ENCODE results near the gene GPR21. TPM values are rescaled to one million over a fixed set of nuclear protein-coding genes. Genes with fewer than 3 reads are reported as not detected.

The GPR21 gene
- total RNA-seq, 1 experiment from 2014 or later = 3.7 TPM

- no peak overlapping the region for H2AFZ ChIP-seq
- ChIA-PET CTCF (interaction anchor here (0.6 kb wide), 1 partner anchor 79 kb away, joined by 4 read pairs; no protein-coding TSS in a partner anchor), POLR2A (ENCODE audit: unreplicated experiment) (no interaction called here)
- no peak overlapping the region for H3K4me3 ChIP-seq
- no peaks in the 10 kb centered on the region for H3K4me1 ChIP-seq (replicated peaks; ENCODE audit: insufficient read depth)
- H3K9me3 ChIP-seq (ENCODE audit: insufficient read depth, low read depth) = no peaks in the 10 kb centered on the region
- H3K27me3 ChIP-seq (ENCODE audit: insufficient read depth, low read depth) = no peaks in the 10 kb centered on the region
- H4K20me1 ChIP-seq (ENCODE audit: insufficient read depth) = peaks cover 9% of the 10 kb centered on the region
- H3K4me2 ChIP-seq = no peak overlapping the region
- H3F3A ChIP-seq (ENCODE audit: insufficient read depth, low read depth) = peaks cover 4% of the 10 kb centered on the region; the same call in 1 of the 2 replicates
- TF ChIP-seq CTCF (conservative IDR thresholded peaks at IDR 0.05) (no peak), EZH2 (IDR thresholded peaks at IDR 0.05; ENCODE audit: low read depth) (no peak)
- no peaks in the 10 kb centered on the region for H3K9me2 ChIP-seq (ENCODE audit: insufficient read depth)
- H3K27ac ChIP-seq = no peak overlapping the region
- H3K36me3 ChIP-seq (ENCODE audit: low read depth) = peaks cover 38% of the 10 kb centered on the region
- no peak for DNase-seq
- BruUV-seq (replicated peaks) = no TSS peak
- intact Hi-C loops (cut with micrococcal nuclease; ENCODE audit: unreplicated experiment) = no loop called here
- H3K79me2 ChIP-seq (ENCODE audit: low read depth) = no peaks in the 10 kb centered on the region
Observed at GRCh38 chr9:123003466-123003865, 30.0 kb upstream of the GPR21 start.

DNA sequence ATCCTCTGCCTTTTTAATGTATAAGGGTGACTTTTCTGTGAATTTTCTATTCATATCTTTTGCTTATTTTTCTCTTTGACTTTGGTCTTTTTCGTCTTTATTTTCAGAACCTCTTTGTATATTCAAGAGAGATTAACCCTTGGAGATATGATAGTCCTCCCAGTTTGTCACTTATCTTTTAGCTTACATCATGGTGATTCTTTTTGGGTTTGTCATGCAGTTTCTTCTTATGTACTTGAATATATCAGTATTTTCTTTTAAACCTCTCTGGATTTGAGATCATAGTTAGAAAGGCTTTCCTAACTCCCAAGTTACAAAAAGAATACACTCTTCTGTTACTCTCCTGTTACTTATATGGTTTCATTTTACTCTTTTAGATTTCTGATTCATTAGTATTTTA is 27.5 kb upstream of the GPR21 start:
- Histone ChIP-seq H3F3A (ENCODE audit: insufficient read depth, low read depth) (peaks cover 4% of the 10 kb centered on the region; the same call in 1 of the 2 replicates), H2AFZ (no peak overlapping the region), H3K9me2 (ENCODE audit: insufficient read depth) (no peaks in the 10 kb centered on the region), H3K4me3 (no peak overlapping the region), H4K20me1 (ENCODE audit: insufficient read depth) (peaks cover 9% of the 10 kb centered on the region), H3K4me1 (replicated peaks; ENCODE audit: insufficient read depth) (no peaks in the 10 kb centered on the region), H3K4me2 (no peak overlapping the region), H3K79me2 (ENCODE audit: low read depth) (no peaks in the 10 kb centered on the region), H3K9me3 (ENCODE audit: insufficient read depth, low read depth) (no peaks in the 10 kb centered on the region), H3K27ac (no peak overlapping the region), H3K36me3 (ENCODE audit: low read depth) (peaks cover 29% of the 10 kb centered on the region), H3K27me3 (ENCODE audit: insufficient read depth, low read depth) (no peaks in the 10 kb centered on the region)
- CTCF ChIA-PET = no interaction called here
- no peak for DNase-seq
- intact Hi-C loops (cut with micrococcal nuclease; ENCODE audit: unreplicated experiment) = no loop called here
- no TSS peak for BruUV-seq (replicated peaks)
- POLR2A ChIA-PET (ENCODE audit: unreplicated experiment) = no interaction called here
- no peak for TF ChIP-seq CTCF (conservative IDR thresholded peaks at IDR 0.05)
- no peak for TF ChIP-seq EZH2 (IDR thresholded peaks at IDR 0.05; ENCODE audit: low read depth)

DNA sequence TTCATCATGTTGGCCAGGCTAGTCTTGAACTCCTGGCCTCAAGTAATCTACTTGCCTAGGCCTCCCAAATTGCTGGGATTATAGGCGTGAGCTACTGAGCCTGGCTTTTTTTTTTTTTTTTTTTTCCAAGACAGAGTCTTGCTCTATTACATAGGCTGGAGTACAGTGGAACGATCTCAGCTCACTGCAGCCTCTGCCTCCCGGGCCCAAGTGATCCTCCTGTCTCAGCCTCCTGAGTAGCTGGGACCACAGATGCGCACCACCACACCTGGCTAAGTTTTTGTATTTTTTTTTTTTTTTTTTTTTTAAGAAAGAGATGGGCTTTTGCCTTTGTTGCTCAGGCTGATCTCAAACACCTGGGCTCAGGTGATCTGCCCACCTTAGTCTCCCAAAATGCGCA is 26.2 kb upstream of the GPR21 start:
- peaks cover 9% of the 10 kb centered on the region for H4K20me1 ChIP-seq (ENCODE audit: insufficient read depth)
- H3K9me3 ChIP-seq (ENCODE audit: insufficient read depth, low read depth) = no peaks in the 10 kb centered on the region
- H3F3A ChIP-seq (ENCODE audit: insufficient read depth, low read depth) = peaks cover 4% of the 10 kb centered on the region; the same call in 1 of the 2 replicates
- no peak overlapping the region for H3K4me2 ChIP-seq
- no peak for DNase-seq
- H3K36me3 ChIP-seq (ENCODE audit: low read depth) = peaks cover 25% of the 10 kb centered on the region
- H3K79me2 ChIP-seq (ENCODE audit: low read depth) = no peaks in the 10 kb centered on the region
- BruUV-seq (replicated peaks) = no TSS peak
- no peaks in the 10 kb centered on the region for H3K27me3 ChIP-seq (ENCODE audit: insufficient read depth, low read depth)
- H2AFZ ChIP-seq = no peak overlapping the region
- ChIA-PET CTCF (interaction anchor here (0.6 kb wide), 1 partner anchor 16 kb away, joined by 7 read pairs; no protein-coding TSS in a partner anchor), POLR2A (ENCODE audit: unreplicated experiment) (interaction anchor here (0.7 kb wide), 1 partner anchor 22 kb away, joined by 3 read pairs; no protein-coding TSS in a partner anchor)
- H3K9me2 ChIP-seq (ENCODE audit: insufficient read depth) = no peaks in the 10 kb centered on the region
- 0 out of 2 replicates have a peak, but pooled peaks cover 6% of the 10 kb centered on the region for H3K4me1 ChIP-seq (replicated peaks; ENCODE audit: insufficient read depth)
- TF ChIP-seq EZH2 (IDR thresholded peaks at IDR 0.05; ENCODE audit: low read depth) (no peak), CTCF (conservative IDR thresholded peaks at IDR 0.05) (no peak)
- no peak overlapping the region for H3K4me3 ChIP-seq
- H3K27ac ChIP-seq = no peak overlapping the region
- intact Hi-C loops (cut with micrococcal nuclease; ENCODE audit: unreplicated experiment) = no loop called here

Data from PC-9 (cell line).